CD4-positive, alpha-beta T cell (primary cell): ENCODE data around the gene CGB8. TPM values are rescaled to one million over a fixed set of nuclear protein-coding genes. Genes with fewer than 3 reads are reported as not detected.
"Not testable (repeated sequence)": the region's sequence is repeated elsewhere in the genome, so short reads cannot be mapped to it uniquely, and the experiment has no call there.

Experiments used
- ATAC-seq: fragments of 200-7000 bp; cut with Tn5 transposase; one replicate; pipeline ENCODE4 v1.10.0; 2022; ENCODE audit warnings: mild to moderate bottlenecking; ENCODE audit not compliant: poor library complexity
- CTCF ChIA-PET: fragments of 350-600 bp; sonication (Branson Sonifier 250); formaldehyde crosslinking; loops from one replicate; lab custom pipeline; 2021; ENCODE audit warnings: antibody characterized with exemption, inconsistent platforms; lab: Charles Lee
- POLR2A ChIA-PET: fragments of 350-600 bp; sonication (Branson Sonifier 250); formaldehyde crosslinking; loops from one replicate; lab custom pipeline; 2021; ENCODE audit warnings: antibody characterized with exemption, inconsistent platforms; lab: Charles Lee
- DNase-seq, 14 experiments: peaks; one replicate each; pipeline ENCODE4 v3.0.0-alpha.2; 2013 to 2020; ENCODE audit warnings: mixed read lengths in 2 of 14
- H3K27ac ChIP-seq, 2 donors: one replicate each; pipeline versions ENCODE4 v1.5.1 to v1.7.0; 2013; ENCODE audit warnings: low read length in 2 of 2, low read depth in 1 of 2, mild to moderate bottlenecking in 1 of 2
- H3K27me3 ChIP-seq, 2 experiments: 1 replicate in 1 of 2; 2 replicates in 1 of 2; pipeline versions ENCODE4 v1.6.1 to v1.7.0; 2013; ENCODE audit warnings: low read length in 2 of 2, control low read depth in 1 of 2, mild to moderate bottlenecking in 1 of 2, moderate library complexity in 1 of 2; ENCODE audit not compliant: insufficient read depth in 2 of 2, control insufficient read depth in 1 of 2
- H3K36me3 ChIP-seq: one replicate; pipeline ENCODE4 v1.6.1; 2013; ENCODE audit warnings: low read length, control low read depth; ENCODE audit not compliant: insufficient read depth
- H3K4me1 ChIP-seq: one replicate; pipeline ENCODE4 v1.6.1; 2013; ENCODE audit warnings: low read length, control low read depth; ENCODE audit not compliant: insufficient read depth
- H3K4me3 ChIP-seq: one replicate; pipeline ENCODE4 v1.5.1; 2013; ENCODE audit warnings: mild to moderate bottlenecking, low read length, moderate library complexity
- H3K9me3 ChIP-seq, 2 experiments: 1 replicate in 1 of 2; 2 replicates in 1 of 2; pipeline versions ENCODE4 v1.6.1 to v1.7.0; 2013; ENCODE audit warnings: low read length in 2 of 2, mild to moderate bottlenecking in 2 of 2, control low read depth in 1 of 2, moderate library complexity in 1 of 2; ENCODE audit not compliant: control insufficient read depth in 1 of 2, insufficient read depth in 1 of 2
- H3K27ac Mint-ChIP-seq: one replicate; pipeline ENCODE4 v1.8.0; 2020; ENCODE audit warnings: mixed read lengths
- H3K27me3 Mint-ChIP-seq: one replicate; pipeline ENCODE4 v1.8.0; 2021; ENCODE audit warnings: mixed read lengths
- H3K36me3 Mint-ChIP-seq: one replicate; pipeline ENCODE4 v1.8.0; 2021; ENCODE audit warnings: low read depth, mixed read lengths
- H3K4me1 Mint-ChIP-seq: one replicate; pipeline ENCODE4 v1.8.0; 2021; ENCODE audit warnings: low read depth, mixed read lengths
- H3K4me3 Mint-ChIP-seq: one replicate; pipeline ENCODE4 v1.8.0; 2020; ENCODE audit warnings: mild to moderate bottlenecking, mixed read lengths
- H3K9me3 Mint-ChIP-seq: one replicate; pipeline ENCODE4 v1.8.0; 2020; ENCODE audit warnings: mixed read lengths
- CTCF ChIP-seq: fragments of 200-600 bp; IDR thresholded peaks from one replicate; pipeline ENCODE4 v1.8.0; 2022; ENCODE audit warnings: antibody characterized with exemption, mild to moderate bottlenecking
- intact Hi-C, 2 experiments: fragments of 100-400 bp; cut with DNase I in 1 of 2; cut with micrococcal nuclease in 1 of 2; formaldehyde crosslinking; loops; one replicate each; pipeline versions ENCODE4 v1.15.1 to v1.9.0; 2023 to 2025; cut with DNase I, micrococcal nuclease
- total RNA-seq, 174 experiments: library from RNA in 2 of 174; stranded (reverse) in 2 of 174; gene quantifications; one replicate each; pipeline ENCODE4 v1.2.3 and lab custom pipeline; 2021 to 2026

CGB8 gene
- total RNA-seq, 2 experiments from 2014 or later, result not detected

- Mint-ChIP-seq H3K9me3 (no peaks in the 10 kb centered on the region), H3K4me1 (peaks cover 21% of the 10 kb centered on the region), H3K27me3 (peaks cover 51% of the 10 kb centered on the region), H3K36me3 (no peaks in the 10 kb centered on the region), H3K27ac (no peak within 1 kb of the TSS), H3K4me3 (peak within 1 kb of the TSS; percentile 89)
- peaks cover 0 to 20% of the 10 kb centered on the region in 2 experiments for H3K9me3 ChIP-seq
- H3K4me1 ChIP-seq, result peaks cover 26% of the 10 kb centered on the region
- H3K36me3 ChIP-seq, result no peaks in the 10 kb centered on the region
- no peak within 1 kb of the TSS for H3K27ac ChIP-seq
- intact Hi-C loops, result loop anchor here in 1 of 2 experiments (5.0 kb wide), 1 partner anchor 40 kb away; the partner anchor contains the start of gene LHB
- POLR2A ChIA-PET, result interaction anchor here (0.6 to 2.1 kb wide), 3 partner anchors 14 to 64 kb away, joined by 3 to 4 read pairs (median 4); partner anchors contain the start of genes GYS1 and RUVBL2
- peaks cover 26 to 36% of the 10 kb centered on the region in 2 experiments for H3K27me3 ChIP-seq
- H3K4me3 ChIP-seq, result peak within 1 kb of the TSS; percentile 59
- ATAC-seq (peak; percentile 28), DNase-seq (peak in 11 of 14 experiments; percentile 15 to 68 (median 42))
- TF ChIP-seq CTCF, result no peak
- CTCF ChIA-PET, result interaction anchor here (0.9 to 2.3 kb wide), 2 partner anchors 56 to 64 kb away, joined by 3 to 8 read pairs; partner anchors contain the start of genes GYS1, LIN7B and RUVBL2
These were observed 8.8 kb upstream of the CGB8 start, which contains the start of gene CGB7 for GRCh38 chr19:49057636-49058234. TSS of gene CGB7 (minus strand) at chr19:49057749. CDS start at chr19:49055375, 2,374 bp downstream.

- not testable (repeated sequence) for H3K27ac ChIP-seq, H3K9me3 Mint-ChIP-seq, H3K36me3 Mint-ChIP-seq, H3K27ac Mint-ChIP-seq, H3K36me3 ChIP-seq
- ATAC-seq (peak; percentile 12), DNase-seq (peak in 1 of 14 experiments; percentile 8)
- H3K4me3 ChIP-seq, result peak overlapping the region; percentile 59
- peak overlapping the region; percentile 89 for H3K4me3 Mint-ChIP-seq
- peaks cover 26% of the 10 kb centered on the region for H3K4me1 ChIP-seq
- ChIA-PET POLR2A (interaction anchor here (1.1 to 2.1 kb wide), 3 partner anchors 15 to 64 kb away, joined by 3 to 4 read pairs (median 4); partner anchors contain the start of genes GYS1 and RUVBL2), CTCF (interaction anchor here (0.5 to 2.3 kb wide), 5 partner anchors 38 to 574 kb away, joined by 3 to 8 read pairs (median 3); partner anchors contain the start of gene LIN7B)
- H3K4me1 Mint-ChIP-seq, result peaks cover 21% of the 10 kb centered on the region
- H3K9me3 ChIP-seq, result peaks cover 0 to 20% of the 10 kb centered on the region in 2 experiments
- intact Hi-C loops, result loop anchor here in 1 of 2 experiments (5.0 kb wide), 1 partner anchor 40 kb away; the partner anchor contains the start of gene LHB
- peaks cover 26 to 36% of the 10 kb centered on the region in 2 experiments for H3K27me3 ChIP-seq
- H3K27me3 Mint-ChIP-seq, result peaks cover 51% of the 10 kb centered on the region
These were observed 8.1 kb upstream of the CGB8 start for GRCh38 chr19:49056902-49057596.

- H3K9me3 Mint-ChIP-seq, result no peaks in the 10 kb centered on the region
- H3K9me3 ChIP-seq, result peaks cover 0 to 16% of the 10 kb centered on the region in 2 experiments
These were observed 7.4 kb upstream of the CGB8 start for GRCh38 chr19:49056101-49056901.

GRCh38 chr19:49050376-49051033, 1.6 kb upstream of the CGB8 start:
- POLR2A ChIA-PET, H3K9me3 ChIP-seq, H3K27me3 Mint-ChIP-seq, H3K36me3 Mint-ChIP-seq, H3K27me3 ChIP-seq, H3K36me3 ChIP-seq, H3K9me3 Mint-ChIP-seq, DNase-seq, H3K27ac ChIP-seq, H3K4me3 Mint-ChIP-seq, H3K4me1 Mint-ChIP-seq, H3K4me1 ChIP-seq, intact Hi-C loops, ATAC-seq, H3K4me3 ChIP-seq, H3K27ac Mint-ChIP-seq, CTCF ChIA-PET: not testable (repeated sequence)

More at GRCh38 chr19:49056101-49056901, 7.4 kb upstream of the CGB8 start:
- Mint-ChIP-seq H3K27ac (no peak overlapping the region), H3K36me3 (no peaks in the 10 kb centered on the region), H3K27me3 (peaks cover 48% of the 10 kb centered on the region), H3K4me1 (peaks cover 21% of the 10 kb centered on the region), H3K4me3 (peak overlapping the region; percentile 89)
- Histone ChIP-seq H3K4me3 (peak overlapping the region; percentile 59), H3K27ac (no peak overlapping the region), H3K36me3 (no peaks in the 10 kb centered on the region), H3K27me3 (peaks cover 25 to 32% of the 10 kb centered on the region in 2 experiments), H3K4me1 (peaks cover 26% of the 10 kb centered on the region)
- ChIA-PET CTCF (interaction anchor here (0.5 to 2.3 kb wide), 5 partner anchors 37 to 574 kb away, joined by 3 to 8 read pairs (median 3); partner anchors contain the start of gene LIN7B), POLR2A (interaction anchor here (0.8 to 2.1 kb wide), 3 partner anchors 15 to 63 kb away, joined by 3 to 4 read pairs (median 3); partner anchors contain the start of genes LIN7B and RUVBL2)
- TF ChIP-seq CTCF, result peak; percentile 39
- DNase-seq (peak in 11 of 14 experiments; percentile 19 to 71 (median 50)), ATAC-seq (peak; percentile 71)
- intact Hi-C loops, result loop anchor here in 1 of 2 experiments (5.0 kb wide), 1 partner anchor 39 kb away; the partner anchor contains the start of gene LHB
